Neural cell (in vitro differentiated cells): ENCODE data around the gene SLC38A4. TPM values are rescaled to one million over a fixed set of nuclear protein-coding genes. Genes with fewer than 3 reads are reported as not detected.

Experiments used
- H2AFZ ChIP-seq: fragments of 200-600, 300-800 bp; sonication (generic), shearing (Covaris generic); 2 replicates; pipeline ENCODE4 v1.6.0; 2014; ENCODE audit warnings: low read depth, mild to moderate bottlenecking, antibody characterized with exemption, low read length, moderate library complexity
- H3F3A ChIP-seq: fragments of 200-600 bp; shearing (Covaris generic); 2 replicates; pipeline ENCODE4 v1.6.1; 2016; ENCODE audit warnings: mild to moderate bottlenecking, moderate library complexity, mixed read lengths, antibody characterized with exemption, low read length; ENCODE audit not compliant: insufficient read depth, poor library complexity, severe bottlenecking
- H3K27ac ChIP-seq: fragments of 200-600, 300-800 bp; sonication (generic), shearing (Covaris generic); 2 replicates; pipeline ENCODE4 v1.5.1; 2014; ENCODE audit warnings: mild to moderate bottlenecking, low read length, moderate library complexity
- H3K27me3 ChIP-seq: fragments of 300-800, 200-600 bp; sonication (generic), shearing (Covaris generic); 2 replicates; pipeline ENCODE4 v1.6.0; 2014; ENCODE audit warnings: mild to moderate bottlenecking, low read depth, low read length, moderate library complexity; ENCODE audit not compliant: insufficient read depth
- H3K36me3 ChIP-seq: fragments of 300-800, 200-600 bp; sonication (generic), shearing (Covaris generic); 2 replicates; pipeline ENCODE4 v1.5.1; 2014; ENCODE audit warnings: mild to moderate bottlenecking, antibody characterized with exemption, low read length, moderate library complexity; ENCODE audit not compliant: insufficient read depth
- H3K4me2 ChIP-seq: fragments of 300-800, 200-600 bp; sonication (generic), shearing (Covaris generic); 2 replicates; pipeline ENCODE4 v1.6.0; 2014; ENCODE audit warnings: mild to moderate bottlenecking, low read length
- H3K4me3 ChIP-seq: fragments of 300-800, 200-600 bp; sonication (generic), shearing (Covaris generic); 2 replicates; pipeline ENCODE4 v1.5.1; 2014; ENCODE audit warnings: mild to moderate bottlenecking, low read length, moderate library complexity
- H3K79me2 ChIP-seq: fragments of 200-600 bp; shearing (Covaris generic); replicated peaks from 2 replicates; pipeline ENCODE4 v1.6.0; 2014; ENCODE audit warnings: mild to moderate bottlenecking, low read length, moderate library complexity; ENCODE audit not compliant: insufficient read depth
- H3K9ac ChIP-seq: fragments of 300-800, 200-600 bp; sonication (generic), shearing (Covaris generic); 2 replicates; pipeline ENCODE4 v1.6.1; 2016; ENCODE audit warnings: mild to moderate bottlenecking, low read length, mixed read lengths
- H3K9me2 ChIP-seq: fragments of 200-600 bp; shearing (Covaris generic); 2 replicates; pipeline ENCODE4 v1.6.1; 2016; ENCODE audit warnings: mild to moderate bottlenecking, low read length, mixed read lengths; ENCODE audit not compliant: insufficient read depth
- H3K9me3 ChIP-seq: fragments of 200-600, 300-800 bp; sonication (generic), shearing (Covaris generic); 2 replicates; pipeline ENCODE4 v1.6.1; 2016; ENCODE audit warnings: mild to moderate bottlenecking, mixed run types, low read length, moderate library complexity, mixed read lengths
- H4K20me1 ChIP-seq: fragments of 200-600 bp; shearing (Covaris generic); 2 replicates; pipeline ENCODE4 v1.6.1; 2016; ENCODE audit warnings: mild to moderate bottlenecking, mixed run types; ENCODE audit not compliant: insufficient read depth
- EP300 ChIP-seq: fragments of 450-650 bp; conservative IDR thresholded peaks from 2 replicates; pipeline ENCODE4 v1.6.1; 2014; ENCODE audit warnings: antibody characterized with exemption, mild to moderate bottlenecking, moderate library complexity; ENCODE audit not compliant: poor library complexity, severe bottlenecking
- EZH2 ChIP-seq: fragments of 200-600, 300-800 bp; shearing (Covaris generic), sonication (generic); IDR thresholded peaks from 2 replicates; pipeline ENCODE4 v1.6.1; 2014; ENCODE audit warnings: antibody characterized with exemption, low read length, borderline replicate concordance, mild to moderate bottlenecking; ENCODE audit not compliant: insufficient read depth, poor library complexity, severe bottlenecking
- MXI1 ChIP-seq: fragments of 450-650 bp; conservative IDR thresholded peaks from 2 replicates; pipeline ENCODE4 v1.6.1; 2014; ENCODE audit warnings: antibody characterized with exemption, mild to moderate bottlenecking; ENCODE audit not compliant: poor library complexity, severe bottlenecking
- POLR2AphosphoS5 ChIP-seq: IDR thresholded peaks from 2 replicates; pipeline ENCODE4 v1.6.1; 2012
- RAD21 ChIP-seq: fragments of 450-650 bp; conservative IDR thresholded peaks from 2 replicates; pipeline ENCODE4 v1.6.1; 2014; ENCODE audit warnings: antibody characterized with exemption, mild to moderate bottlenecking, moderate library complexity
- SMC3 ChIP-seq: fragments of 450-650 bp; conservative IDR thresholded peaks from 2 replicates; pipeline ENCODE4 v1.6.1; 2014; ENCODE audit warnings: antibody characterized with exemption, mild to moderate bottlenecking, moderate library complexity; ENCODE audit not compliant: poor library complexity
- TAF1 ChIP-seq: IDR thresholded peaks from 2 replicates; pipeline ENCODE4 v1.6.1; 2012; ENCODE audit warnings: low read depth
- polyA plus RNA-seq: library from polyadenylated mRNA; depleted of rRNA; stranded (reverse); fragments of >200 nt; gene quantifications from 2 replicates; pipeline ENCODE4 v1.2.3, GENCODE V29; 2014
- TF ChIP-seq, protein P1 (sequence below): IDR thresholded peaks from 2 replicates; pipeline ENCODE4 v1.6.1; 2012; ENCODE audit warnings: borderline replicate concordance
- TF ChIP-seq, protein P2 (sequence below): fragments of 450-650 bp; IDR thresholded peaks from 2 replicates; pipeline ENCODE4 v1.5.1; 2014; ENCODE audit warnings: antibody characterized with exemption, mild to moderate bottlenecking, moderate library complexity; ENCODE audit not compliant: poor library complexity, severe bottlenecking

SLC38A4 gene
- polyA plus RNA-seq, 1 donor from 2014 or later = not detected

DNA sequence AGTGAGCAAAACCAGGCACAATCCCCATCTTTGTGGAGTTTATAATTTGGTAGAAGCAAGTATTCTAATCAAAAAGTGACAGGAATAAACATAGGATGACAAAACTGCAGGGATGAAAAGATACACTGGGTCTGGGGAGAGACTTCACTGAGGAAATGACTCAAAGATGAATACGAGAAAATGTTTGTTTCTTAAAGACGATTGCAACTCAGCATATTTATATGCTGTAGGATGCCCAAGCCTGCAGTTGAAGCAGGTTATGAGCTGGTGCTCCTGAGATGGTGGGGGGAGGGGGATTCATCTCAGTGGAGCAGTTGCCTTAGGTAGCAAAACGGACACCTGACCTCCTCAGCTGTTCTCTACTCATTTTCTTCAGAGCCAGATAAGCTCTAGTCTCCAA lies 13.4 kb upstream of the SLC38A4 start:
- no peak overlapping the region for H3K9ac ChIP-seq
- no peaks in the 10 kb centered on the region for H3F3A ChIP-seq
- H3K27me3 ChIP-seq = no peaks in the 10 kb centered on the region
- H3K79me2 ChIP-seq = no peaks in the 10 kb centered on the region
- no peaks in the 10 kb centered on the region for H3K36me3 ChIP-seq
- TF ChIP-seq MXI1 (no peak), EZH2 (no peak), TAF1 (no peak), EP300 (no peak), SMC3 (no peak), POLR2AphosphoS5 (no peak), RAD21 (no peak)
- TF ChIP-seq, protein P1, sequence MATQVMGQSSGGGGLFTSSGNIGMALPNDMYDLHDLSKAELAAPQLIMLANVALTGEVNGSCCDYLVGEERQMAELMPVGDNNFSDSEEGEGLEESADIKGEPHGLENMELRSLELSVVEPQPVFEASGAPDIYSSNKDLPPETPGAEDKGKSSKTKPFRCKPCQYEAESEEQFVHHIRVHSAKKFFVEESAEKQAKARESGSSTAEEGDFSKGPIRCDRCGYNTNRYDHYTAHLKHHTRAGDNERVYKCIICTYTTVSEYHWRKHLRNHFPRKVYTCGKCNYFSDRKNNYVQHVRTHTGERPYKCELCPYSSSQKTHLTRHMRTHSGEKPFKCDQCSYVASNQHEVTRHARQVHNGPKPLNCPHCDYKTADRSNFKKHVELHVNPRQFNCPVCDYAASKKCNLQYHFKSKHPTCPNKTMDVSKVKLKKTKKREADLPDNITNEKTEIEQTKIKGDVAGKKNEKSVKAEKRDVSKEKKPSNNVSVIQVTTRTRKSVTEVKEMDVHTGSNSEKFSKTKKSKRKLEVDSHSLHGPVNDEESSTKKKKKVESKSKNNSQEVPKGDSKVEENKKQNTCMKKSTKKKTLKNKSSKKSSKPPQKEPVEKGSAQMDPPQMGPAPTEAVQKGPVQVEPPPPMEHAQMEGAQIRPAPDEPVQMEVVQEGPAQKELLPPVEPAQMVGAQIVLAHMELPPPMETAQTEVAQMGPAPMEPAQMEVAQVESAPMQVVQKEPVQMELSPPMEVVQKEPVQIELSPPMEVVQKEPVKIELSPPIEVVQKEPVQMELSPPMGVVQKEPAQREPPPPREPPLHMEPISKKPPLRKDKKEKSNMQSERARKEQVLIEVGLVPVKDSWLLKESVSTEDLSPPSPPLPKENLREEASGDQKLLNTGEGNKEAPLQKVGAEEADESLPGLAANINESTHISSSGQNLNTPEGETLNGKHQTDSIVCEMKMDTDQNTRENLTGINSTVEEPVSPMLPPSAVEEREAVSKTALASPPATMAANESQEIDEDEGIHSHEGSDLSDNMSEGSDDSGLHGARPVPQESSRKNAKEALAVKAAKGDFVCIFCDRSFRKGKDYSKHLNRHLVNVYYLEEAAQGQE = no peak
- TF ChIP-seq, protein P2, sequence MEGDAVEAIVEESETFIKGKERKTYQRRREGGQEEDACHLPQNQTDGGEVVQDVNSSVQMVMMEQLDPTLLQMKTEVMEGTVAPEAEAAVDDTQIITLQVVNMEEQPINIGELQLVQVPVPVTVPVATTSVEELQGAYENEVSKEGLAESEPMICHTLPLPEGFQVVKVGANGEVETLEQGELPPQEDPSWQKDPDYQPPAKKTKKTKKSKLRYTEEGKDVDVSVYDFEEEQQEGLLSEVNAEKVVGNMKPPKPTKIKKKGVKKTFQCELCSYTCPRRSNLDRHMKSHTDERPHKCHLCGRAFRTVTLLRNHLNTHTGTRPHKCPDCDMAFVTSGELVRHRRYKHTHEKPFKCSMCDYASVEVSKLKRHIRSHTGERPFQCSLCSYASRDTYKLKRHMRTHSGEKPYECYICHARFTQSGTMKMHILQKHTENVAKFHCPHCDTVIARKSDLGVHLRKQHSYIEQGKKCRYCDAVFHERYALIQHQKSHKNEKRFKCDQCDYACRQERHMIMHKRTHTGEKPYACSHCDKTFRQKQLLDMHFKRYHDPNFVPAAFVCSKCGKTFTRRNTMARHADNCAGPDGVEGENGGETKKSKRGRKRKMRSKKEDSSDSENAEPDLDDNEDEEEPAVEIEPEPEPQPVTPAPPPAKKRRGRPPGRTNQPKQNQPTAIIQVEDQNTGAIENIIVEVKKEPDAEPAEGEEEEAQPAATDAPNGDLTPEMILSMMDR = no peak
- no peaks in the 10 kb centered on the region for H3K9me3 ChIP-seq
- H2AFZ ChIP-seq = no peak overlapping the region
- H4K20me1 ChIP-seq = no peaks in the 10 kb centered on the region
- no peak overlapping the region for H3K4me3 ChIP-seq
- no peak overlapping the region for H3K4me2 ChIP-seq
- H3K9me2 ChIP-seq = no peaks in the 10 kb centered on the region
- H3K27ac ChIP-seq = no peak overlapping the region

DNA sequence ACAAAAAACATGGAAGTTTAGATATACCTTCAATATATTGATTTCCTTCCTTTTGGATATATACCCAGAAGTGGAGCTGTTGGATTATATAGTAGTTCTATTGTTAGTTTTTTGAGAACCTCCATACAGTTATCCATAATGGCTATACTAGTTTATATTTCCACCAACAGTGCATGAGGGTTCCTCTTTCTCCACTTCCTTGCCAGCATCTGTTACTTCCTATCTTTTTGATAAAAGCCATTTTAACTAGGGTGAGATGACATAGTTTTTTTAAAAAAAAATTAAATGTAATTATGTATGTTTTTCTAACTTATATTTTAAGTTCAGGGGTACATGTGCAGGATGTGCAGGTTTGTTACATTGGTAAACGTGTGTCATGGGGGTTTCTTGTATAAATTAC lies 10.0 kb upstream of the SLC38A4 start:
- Histone ChIP-seq H2AFZ (no peak overlapping the region), H3K4me2 (no peak overlapping the region), H4K20me1 (no peaks in the 10 kb centered on the region), H3K79me2 (no peaks in the 10 kb centered on the region), H3K9me2 (no peaks in the 10 kb centered on the region), H3K9me3 (no peaks in the 10 kb centered on the region), H3K36me3 (no peaks in the 10 kb centered on the region), H3K4me3 (no peak overlapping the region), H3K9ac (no peak overlapping the region), H3K27ac (no peak overlapping the region), H3K27me3 (peaks cover 26% of the 10 kb centered on the region), H3F3A (no peaks in the 10 kb centered on the region)
- TF ChIP-seq POLR2AphosphoS5 = no peak
- TF ChIP-seq, protein P2 = no peak
